Parathyroid adenoma (tissue), 2 donors: ENCODE data around the gene SLAMF6.
"Not testable (repeated sequence)": the region's sequence is repeated elsewhere in the genome, so short reads cannot be mapped to it uniquely, and the experiment has no call there.

ENCODE experiments used
- H2AFZ ChIP-seq: fragments of 300-600 bp; sonication (generic); one replicate; pipeline ENCODE4 v1.7.0; 2017; ENCODE audit warnings: antibody characterized with exemption, mild to moderate bottlenecking
- H3K27ac ChIP-seq: fragments of 300-600 bp; sonication (generic); one replicate; pipeline ENCODE4 v1.7.0; 2017
- H3K27me3 ChIP-seq: fragments of 300-600 bp; sonication (generic); one replicate; pipeline ENCODE4 v1.7.0; 2017; ENCODE audit warnings: low read length; ENCODE audit not compliant: control insufficient read depth, insufficient read depth
- H3K36me3 ChIP-seq: fragments of 300-600 bp; sonication (generic); one replicate; pipeline ENCODE4 v1.7.0; 2017; ENCODE audit warnings: low read length; ENCODE audit not compliant: control insufficient read depth, insufficient read depth
- H3K4me1 ChIP-seq: fragments of 300-600 bp; sonication (generic); one replicate; pipeline ENCODE4 v1.7.0; 2017; ENCODE audit warnings: control low read depth
- H3K4me2 ChIP-seq: fragments of 300-600 bp; sonication (generic); one replicate; pipeline ENCODE4 v1.7.0; 2017; ENCODE audit warnings: low read length
- H3K4me3 ChIP-seq: fragments of 300-600 bp; sonication (generic); one replicate; pipeline ENCODE4 v1.7.0; 2017; ENCODE audit warnings: low read depth, low read length
- H3K79me2 ChIP-seq: fragments of 300-600 bp; sonication (generic); one replicate; pipeline ENCODE4 v1.7.0; 2017; ENCODE audit warnings: control low read depth
- H3K9ac ChIP-seq: fragments of 300-600 bp; sonication (generic); one replicate; pipeline ENCODE4 v1.7.0; 2017; ENCODE audit warnings: mild to moderate bottlenecking
- H3K9me3 ChIP-seq: fragments of 300-600 bp; sonication (generic); one replicate; pipeline ENCODE4 v1.7.0; 2017; ENCODE audit warnings: low read length; ENCODE audit not compliant: control insufficient read depth
- CTCF ChIP-seq: fragments of 300-600 bp; sonication (generic); IDR thresholded peaks from one replicate; pipeline ENCODE4 v1.7.0; 2017; ENCODE audit warnings: antibody characterized with exemption, mild to moderate bottlenecking
- donor health status: primary hyperparathyroidism.

Gene SLAMF6

GRCh38 chr1:160519642-160520435 lies 3.2 kb downstream of the SLAMF6 start:
- no peak overlapping the region for H3K9ac ChIP-seq
- no peaks in the 10 kb centered on the region for H3K27me3 ChIP-seq
- H2AFZ ChIP-seq = no peak overlapping the region
- H3K4me1 ChIP-seq = no peaks in the 10 kb centered on the region
- no peaks in the 10 kb centered on the region for H3K79me2 ChIP-seq
- no peaks in the 10 kb centered on the region for H3K36me3 ChIP-seq
- H3K27ac ChIP-seq = no peak overlapping the region
- no peak overlapping the region for H3K4me2 ChIP-seq
- H3K9me3 ChIP-seq = no peaks in the 10 kb centered on the region
- TF ChIP-seq CTCF = no peak
- H3K4me3 ChIP-seq = no peak overlapping the region

- H3K79me2 ChIP-seq, H3K4me2 ChIP-seq, H3K4me1 ChIP-seq, H3K36me3 ChIP-seq, H3K4me3 ChIP-seq, H3K27me3 ChIP-seq, H3K27ac ChIP-seq, H3K9ac ChIP-seq, H3K9me3 ChIP-seq, H2AFZ ChIP-seq: not testable (repeated sequence)
Observed at GRCh38 chr1:160517519-160517918, 5.5 kb downstream of the SLAMF6 start.

GRCh38 chr1:160515908-160516307 lies 7.1 kb downstream of the SLAMF6 start:
- H3K4me3 ChIP-seq, H3K36me3 ChIP-seq, H2AFZ ChIP-seq, H3K27ac ChIP-seq, H3K27me3 ChIP-seq, H3K9ac ChIP-seq, H3K4me1 ChIP-seq, H3K79me2 ChIP-seq, H3K9me3 ChIP-seq, H3K4me2 ChIP-seq: not testable (repeated sequence)

GRCh38 chr1:160504651-160505050 lies 18.4 kb downstream of the SLAMF6 start:
- Histone ChIP-seq H3K36me3 (no peaks in the 10 kb centered on the region), H2AFZ (no peak overlapping the region), H3K9ac (no peak overlapping the region), H3K4me2 (no peak overlapping the region), H3K27me3 (no peaks in the 10 kb centered on the region), H3K4me1 (no peaks in the 10 kb centered on the region), H3K4me3 (no peak overlapping the region), H3K9me3 (no peaks in the 10 kb centered on the region), H3K27ac (no peak overlapping the region), H3K79me2 (no peaks in the 10 kb centered on the region)
- no peak for TF ChIP-seq CTCF

- Histone ChIP-seq H3K79me2 (no peaks in the 10 kb centered on the region), H3K36me3 (no peaks in the 10 kb centered on the region), H3K27ac (no peak overlapping the region), H3K9me3 (no peaks in the 10 kb centered on the region), H3K27me3 (no peaks in the 10 kb centered on the region), H3K4me2 (no peak overlapping the region), H3K4me1 (no peaks in the 10 kb centered on the region), H3K9ac (no peak overlapping the region), H3K4me3 (no peak overlapping the region), H2AFZ (no peak overlapping the region)
- no peak for TF ChIP-seq CTCF
Observed at GRCh38 chr1:160503087-160503486, 20.0 kb downstream of the SLAMF6 start.
